ENCODE data around the gene LCOR.

Gene LCOR

DNA sequence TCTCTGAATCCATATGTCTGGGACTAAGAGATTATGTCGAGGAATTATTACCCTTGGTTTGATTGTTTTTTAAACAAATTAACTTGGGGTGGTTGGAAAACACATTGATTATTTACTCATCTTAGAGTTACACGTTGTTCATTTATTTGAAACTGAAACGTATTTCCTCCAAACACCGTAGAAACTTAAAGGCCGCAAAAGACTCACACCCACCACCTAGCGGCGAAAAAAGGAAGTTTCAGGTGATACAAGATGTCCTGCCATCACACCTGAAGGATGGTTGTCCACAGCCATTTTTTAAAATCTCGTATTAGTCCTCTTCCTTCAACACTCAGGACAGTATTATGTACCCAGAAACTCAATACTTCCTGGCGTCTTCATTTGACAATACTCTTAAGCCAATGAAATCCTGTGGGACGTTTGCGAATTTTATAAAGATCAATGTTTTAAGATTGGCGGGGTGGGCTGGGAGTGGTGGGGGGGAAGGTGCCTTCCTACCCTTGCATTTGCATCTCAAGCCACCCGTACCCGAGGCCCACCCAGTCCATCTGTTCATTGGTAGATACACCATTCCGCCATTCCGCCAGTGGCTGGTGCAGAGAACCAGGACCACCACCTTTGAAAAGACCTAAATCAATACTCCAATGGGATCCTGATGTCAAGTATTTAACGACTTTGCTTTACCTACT lies 1.4 kb upstream of the LCOR start:
- TF ChIP-seq, protein P1, sequence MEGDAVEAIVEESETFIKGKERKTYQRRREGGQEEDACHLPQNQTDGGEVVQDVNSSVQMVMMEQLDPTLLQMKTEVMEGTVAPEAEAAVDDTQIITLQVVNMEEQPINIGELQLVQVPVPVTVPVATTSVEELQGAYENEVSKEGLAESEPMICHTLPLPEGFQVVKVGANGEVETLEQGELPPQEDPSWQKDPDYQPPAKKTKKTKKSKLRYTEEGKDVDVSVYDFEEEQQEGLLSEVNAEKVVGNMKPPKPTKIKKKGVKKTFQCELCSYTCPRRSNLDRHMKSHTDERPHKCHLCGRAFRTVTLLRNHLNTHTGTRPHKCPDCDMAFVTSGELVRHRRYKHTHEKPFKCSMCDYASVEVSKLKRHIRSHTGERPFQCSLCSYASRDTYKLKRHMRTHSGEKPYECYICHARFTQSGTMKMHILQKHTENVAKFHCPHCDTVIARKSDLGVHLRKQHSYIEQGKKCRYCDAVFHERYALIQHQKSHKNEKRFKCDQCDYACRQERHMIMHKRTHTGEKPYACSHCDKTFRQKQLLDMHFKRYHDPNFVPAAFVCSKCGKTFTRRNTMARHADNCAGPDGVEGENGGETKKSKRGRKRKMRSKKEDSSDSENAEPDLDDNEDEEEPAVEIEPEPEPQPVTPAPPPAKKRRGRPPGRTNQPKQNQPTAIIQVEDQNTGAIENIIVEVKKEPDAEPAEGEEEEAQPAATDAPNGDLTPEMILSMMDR (IDR thresholded peaks at IDR 0.05; ENCODE audit: control extremely low read depth, extremely low read depth, low read depth, missing control alignments), result peak; percentile 82
- POLR2A ChIA-PET, result no interaction called here
- CTCF ChIA-PET, result interaction anchor here (1.1 to 1.9 kb wide), 9 partner anchors 12 to 193 kb away, joined by 3 to 10 read pairs (median 4); no protein-coding TSS in a partner anchor
- DNase-seq (ENCODE audit: extremely low spot score), result peak; percentile 68

DNA sequence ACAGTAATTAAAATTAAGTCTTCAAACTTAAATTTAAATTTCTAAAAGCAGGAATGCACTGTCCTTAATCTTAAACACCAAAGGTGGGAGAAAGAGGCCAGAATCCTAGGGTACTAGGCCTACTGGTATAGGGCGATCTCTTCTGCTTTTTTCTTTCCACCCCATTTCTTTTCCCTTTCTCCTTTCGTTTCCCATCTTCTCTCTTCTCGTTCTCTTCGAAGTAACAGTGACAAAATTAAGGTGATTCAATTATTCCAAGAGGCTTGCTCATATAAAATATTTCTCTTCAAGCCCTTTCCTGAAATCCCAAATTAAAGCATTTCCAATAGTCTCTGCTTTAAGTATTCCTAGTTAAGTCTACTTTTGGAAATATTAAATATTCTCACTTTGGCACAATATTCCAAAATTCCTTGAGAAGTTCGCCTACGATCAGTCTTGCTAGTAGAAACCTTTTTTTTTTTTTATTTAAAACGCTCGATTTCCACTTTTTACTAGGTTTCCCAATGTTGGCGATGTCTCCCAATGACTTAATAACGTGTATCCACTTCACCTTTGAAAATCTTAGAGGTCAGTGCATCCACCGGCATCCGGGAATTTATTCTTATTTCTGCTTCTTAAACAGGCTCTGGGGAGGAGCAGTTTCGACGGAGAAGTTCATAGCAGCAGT lies 765 bp upstream of the LCOR start:
- TF ChIP-seq, protein P1 (IDR thresholded peaks at IDR 0.05; ENCODE audit: control extremely low read depth, extremely low read depth, low read depth, missing control alignments), result no peak
- ChIA-PET POLR2A (no interaction called here), CTCF (no interaction called here)
- no peak for DNase-seq (ENCODE audit: extremely low spot score)

DNA sequence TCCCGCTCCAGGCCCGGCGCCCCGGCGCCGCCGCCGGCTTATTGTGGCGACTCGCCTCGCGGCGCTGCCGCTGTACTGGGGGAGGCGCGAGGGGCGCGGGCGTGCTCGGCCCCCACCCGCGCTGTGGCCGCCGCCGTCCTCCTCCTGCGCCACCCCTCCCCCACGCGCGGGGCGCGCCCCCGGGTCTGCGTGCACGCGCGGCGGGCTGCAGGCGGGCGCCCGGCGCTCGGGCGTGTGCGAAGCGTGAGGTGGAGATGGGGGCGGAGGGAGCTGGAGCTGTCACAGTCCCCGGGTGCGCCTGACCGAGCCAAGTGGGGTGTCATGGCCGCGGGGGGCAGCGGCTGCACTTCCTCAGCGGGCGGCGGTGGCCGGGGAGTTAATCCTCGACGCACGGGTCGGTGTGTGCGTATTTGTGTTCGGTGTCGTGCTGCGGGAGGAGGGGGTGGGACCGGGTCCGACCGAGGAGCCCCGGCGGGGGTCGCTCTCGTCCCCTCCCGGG lies 672 bp downstream of the LCOR start:
- ChIA-PET POLR2A (interaction anchor here (1.1 kb wide), 1 partner anchor 10 kb away, joined by 3 read pairs; no protein-coding TSS in a partner anchor), CTCF (interaction anchor here (0.7 to 1.1 kb wide), 3 partner anchors 8 to 187 kb away, joined by 3 to 5 read pairs (median 3); no protein-coding TSS in a partner anchor)
- TF ChIP-seq, protein P1 (IDR thresholded peaks at IDR 0.05; ENCODE audit: control extremely low read depth, extremely low read depth, low read depth, missing control alignments), result no peak
- peak; percentile 93 for DNase-seq (ENCODE audit: extremely low spot score)

DNA sequence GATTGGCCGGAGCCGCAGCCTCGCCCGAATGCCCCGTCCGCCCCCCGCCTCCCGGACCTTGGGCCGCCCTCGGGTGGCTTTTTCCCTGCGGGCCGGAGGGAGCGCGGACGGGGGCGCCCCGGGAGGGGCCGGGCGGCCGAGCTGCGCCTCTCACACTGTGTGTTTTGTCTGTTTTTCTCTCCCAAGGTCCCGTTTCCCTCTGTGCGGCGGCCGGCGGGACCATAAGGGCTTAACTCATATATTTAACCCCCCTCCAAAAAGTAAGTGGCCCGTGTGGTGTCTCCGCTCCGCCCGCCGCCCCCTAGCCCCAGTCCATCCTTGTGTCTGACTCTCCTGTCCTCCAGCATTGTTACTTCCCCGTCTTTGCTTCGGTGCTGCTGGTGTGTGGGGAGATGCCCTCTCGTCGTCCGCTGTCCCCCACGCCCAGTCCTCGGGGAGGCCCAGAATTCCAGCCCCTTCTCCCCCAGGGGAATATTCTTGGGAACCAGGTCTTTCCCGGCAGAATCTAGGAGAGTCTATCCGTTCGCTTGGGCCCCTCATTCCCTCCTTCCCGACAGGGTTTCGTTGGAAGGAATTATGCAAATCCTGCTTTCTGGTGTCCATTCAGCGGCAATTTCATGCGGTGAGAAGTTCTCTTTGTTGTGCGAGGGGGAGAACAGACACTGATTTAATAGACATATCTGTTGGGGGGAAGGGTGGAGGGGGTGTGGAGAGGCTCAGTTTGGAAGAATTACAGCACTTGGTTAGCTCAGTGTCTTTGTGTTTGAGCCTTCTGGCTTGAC lies 1.3 kb downstream of the LCOR start:
- ChIA-PET POLR2A (no interaction called here), CTCF (no interaction called here)
- DNase-seq (ENCODE audit: extremely low spot score), result peak; percentile 30

DNA sequence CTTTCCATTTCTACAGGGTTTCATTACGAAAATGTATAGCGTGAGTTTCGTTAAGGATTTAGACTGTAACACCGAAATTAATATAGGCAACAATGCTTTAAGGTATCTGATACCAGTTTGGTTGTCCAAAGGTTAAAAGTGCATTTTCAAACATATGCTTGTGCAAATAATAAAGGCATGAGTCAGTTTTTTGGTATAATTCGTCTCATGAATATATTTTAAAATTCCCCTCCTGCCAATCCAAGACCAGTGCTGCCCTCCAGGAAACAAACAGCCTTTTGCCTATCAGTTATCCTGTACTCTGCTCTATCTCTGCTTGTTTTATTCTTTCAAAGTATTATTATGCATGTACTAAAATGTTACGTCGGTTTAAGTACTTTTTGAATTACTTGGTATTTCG lies 2.0 kb downstream of the LCOR start:
- DNase-seq (ENCODE audit: extremely low spot score), result no peak
- ChIA-PET CTCF (no interaction called here), POLR2A (no interaction called here)
- TF ChIP-seq, protein P1 (IDR thresholded peaks at IDR 0.05; ENCODE audit: control extremely low read depth, extremely low read depth, low read depth, missing control alignments), result no peak

More for the DNA sequence above, 1.3 kb downstream of the LCOR start:
- TF ChIP-seq, protein P1 (IDR thresholded peaks at IDR 0.05; ENCODE audit: control extremely low read depth, extremely low read depth, low read depth, missing control alignments), result no peak

DNA sequence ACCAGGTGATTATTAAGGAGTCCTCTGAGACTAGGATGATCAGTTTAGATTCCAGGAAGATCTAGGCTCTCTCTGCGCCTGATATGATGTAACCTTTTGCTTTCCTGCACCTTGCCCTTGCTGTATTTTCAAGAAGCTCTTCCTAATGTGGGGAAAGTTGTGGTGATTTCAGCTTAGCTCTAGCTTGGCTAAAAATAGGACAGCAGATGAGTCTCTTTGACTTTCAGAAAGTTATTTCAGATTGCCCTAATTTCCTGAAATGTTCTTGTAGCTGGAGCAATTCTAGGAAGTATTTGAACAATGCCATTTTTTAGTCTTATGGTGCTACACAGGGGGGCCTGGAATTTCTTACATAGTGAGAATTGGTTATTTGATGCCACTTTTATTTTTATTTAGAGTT lies 3.8 kb downstream of the LCOR start:
- CTCF ChIA-PET, result interaction anchor here (0.8 to 2.5 kb wide), 4 partner anchors 8 to 189 kb away, joined by 3 to 6 read pairs (median 3); no protein-coding TSS in a partner anchor
- DNase-seq (ENCODE audit: extremely low spot score), result no peak
- TF ChIP-seq, protein P1 (IDR thresholded peaks at IDR 0.05; ENCODE audit: control extremely low read depth, extremely low read depth, low read depth, missing control alignments), result no peak
- POLR2A ChIA-PET, result no interaction called here
